ENCODE data around the gene ARHGAP25.

ARHGAP25 gene

GRCh38 chr2:68720665-68721064, 13.9 kb upstream of the ARHGAP25 start:
- DNase-seq: no peak

GRCh38 chr2:68721482-68722101, 13.0 kb upstream of the ARHGAP25 start:
- DNase-seq: peak; percentile 17

DNA sequence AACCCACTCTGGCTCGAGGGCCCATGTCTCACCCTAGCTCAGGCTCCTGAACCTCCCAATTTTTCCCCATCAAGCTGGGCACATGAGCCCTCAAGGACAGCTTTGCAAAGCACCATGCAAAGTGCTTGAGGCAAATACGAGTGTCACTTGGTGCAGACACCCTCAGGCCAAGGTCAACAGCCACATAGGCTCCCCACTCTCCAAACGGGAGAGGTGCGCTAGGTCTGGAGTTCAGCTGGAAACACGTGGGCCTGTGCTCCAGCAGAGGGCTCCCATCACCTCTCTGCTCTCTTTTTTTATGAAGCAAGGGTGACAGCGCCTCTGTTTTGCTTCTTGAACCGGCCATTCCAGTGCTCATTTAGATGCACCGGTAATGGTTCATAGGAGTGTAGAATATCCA, 11.9 kb upstream of the ARHGAP25 start:
- DNase-seq: no peak

GRCh38 chr2:68723181-68723580, 11.4 kb upstream of the ARHGAP25 start:
- DNase-seq: no peak

DNA sequence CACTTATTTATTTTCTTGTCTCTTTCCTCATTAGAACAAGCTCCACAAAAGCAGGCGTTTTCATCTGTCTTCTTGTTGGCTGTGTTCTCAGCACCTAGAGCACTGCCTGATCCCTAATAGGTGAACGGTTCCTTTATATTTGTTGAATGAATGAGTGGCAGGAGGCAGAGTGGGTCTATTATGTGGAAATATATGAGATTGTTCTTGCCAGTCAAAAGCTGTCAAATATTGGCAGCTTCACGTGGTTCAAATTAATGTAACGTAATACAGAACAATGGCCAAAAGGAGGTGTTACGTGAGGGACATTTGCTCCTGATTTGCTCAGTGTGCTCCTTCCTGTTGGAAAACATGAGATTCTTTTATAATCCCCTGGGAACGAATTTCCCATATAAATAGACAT, 8.5 kb upstream of the ARHGAP25 start:
- no peak for DNase-seq

GRCh38 chr2:68726608-68727367, 7.8 kb upstream of the ARHGAP25 start:
- DNase-seq: peak; percentile 69

GRCh38 chr2:68727683-68728375, 6.8 kb upstream of the ARHGAP25 start:
- DNase-seq: no peak

DNA sequence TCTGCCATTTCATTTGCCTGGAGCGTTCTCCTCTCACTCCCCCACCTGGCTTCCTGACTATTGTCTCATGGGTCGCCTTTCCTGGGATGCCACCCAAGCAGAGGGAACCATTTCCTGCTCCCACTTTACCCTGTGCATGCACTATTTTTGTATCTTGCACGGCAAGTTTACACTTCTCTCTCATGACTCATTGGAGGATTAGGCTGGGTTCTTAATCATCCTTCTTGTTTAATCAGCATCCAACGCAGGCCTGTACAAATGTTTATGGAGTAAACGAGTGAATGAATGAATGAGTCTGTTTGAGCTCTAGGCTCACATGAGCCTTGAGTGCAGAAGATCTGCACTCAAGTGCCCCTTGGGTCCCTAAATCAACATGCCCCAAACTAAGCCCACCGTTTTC, 3.8 kb upstream of the ARHGAP25 start:
- no peak for DNase-seq

GRCh38 chr2:68732036-68732932, 2.3 kb upstream of the ARHGAP25 start:
- DNase-seq: no peak

GRCh38 chr2:68733365-68733764, 1.2 kb upstream of the ARHGAP25 start:
- DNase-seq: no peak

DNA sequence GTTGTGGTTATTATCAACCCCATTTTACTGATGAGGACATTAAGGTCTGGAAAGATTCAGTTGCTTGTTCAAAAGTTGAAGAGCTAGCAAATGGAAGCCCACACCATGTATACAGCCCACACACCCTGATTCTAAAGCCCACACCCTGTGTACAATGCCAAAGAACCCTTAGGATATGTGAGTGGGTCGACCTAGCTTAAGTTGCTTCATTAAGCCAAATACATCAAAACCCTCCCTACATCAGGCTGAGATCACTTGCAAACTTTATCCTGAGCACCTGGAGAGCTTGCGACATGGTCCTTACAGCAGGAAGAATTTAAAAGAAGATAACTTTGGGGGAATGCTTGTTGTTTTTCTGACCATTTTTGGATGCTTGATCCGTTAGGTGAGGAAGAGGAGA, 435 bp upstream of the ARHGAP25 start:
- DNase-seq: no peak

DNA sequence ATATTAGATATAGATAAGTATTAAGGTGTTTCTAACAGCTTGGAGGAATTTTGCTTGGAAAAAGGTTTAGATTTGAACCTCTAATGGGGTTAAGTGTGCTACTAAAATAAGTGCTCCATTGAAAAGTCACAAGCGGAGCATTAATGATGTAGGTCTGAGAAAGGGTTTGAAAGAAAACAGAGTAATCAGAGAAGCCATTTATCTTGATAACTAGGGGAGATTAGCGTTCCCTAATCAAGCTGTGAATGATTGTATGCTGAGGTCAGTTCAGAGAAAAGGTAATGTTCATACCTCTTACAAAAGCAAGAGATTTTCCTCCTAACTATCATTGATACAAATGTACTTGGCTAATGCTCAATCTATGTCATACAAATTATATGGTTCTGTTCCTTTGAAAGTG, 1.5 kb downstream of the ARHGAP25 start:
- no peak for DNase-seq

DNA sequence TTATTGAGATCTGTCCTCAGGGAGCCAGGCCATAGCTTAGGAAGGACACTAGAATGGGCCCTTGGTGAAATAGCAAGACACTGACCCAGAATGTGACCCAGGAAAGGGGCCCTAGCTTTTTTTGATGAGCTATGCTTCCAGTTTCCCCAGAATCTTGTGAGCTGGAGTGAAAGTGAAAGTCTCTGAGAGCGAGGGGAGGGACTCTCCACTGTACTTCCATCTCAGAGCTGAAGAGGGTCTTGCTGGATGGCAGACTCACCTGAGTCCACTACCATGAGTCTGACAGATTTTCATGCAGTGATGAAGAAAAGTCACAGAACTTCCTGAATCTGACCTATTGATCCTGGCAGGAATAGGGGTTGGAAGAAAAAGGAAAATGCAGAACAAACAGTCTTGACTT, 3.1 kb downstream of the ARHGAP25 start:
- DNase-seq: no peak

- no peak for DNase-seq
These were observed 4.4 kb downstream of the ARHGAP25 start for GRCh38 chr2:68738906-68739594.

DNA sequence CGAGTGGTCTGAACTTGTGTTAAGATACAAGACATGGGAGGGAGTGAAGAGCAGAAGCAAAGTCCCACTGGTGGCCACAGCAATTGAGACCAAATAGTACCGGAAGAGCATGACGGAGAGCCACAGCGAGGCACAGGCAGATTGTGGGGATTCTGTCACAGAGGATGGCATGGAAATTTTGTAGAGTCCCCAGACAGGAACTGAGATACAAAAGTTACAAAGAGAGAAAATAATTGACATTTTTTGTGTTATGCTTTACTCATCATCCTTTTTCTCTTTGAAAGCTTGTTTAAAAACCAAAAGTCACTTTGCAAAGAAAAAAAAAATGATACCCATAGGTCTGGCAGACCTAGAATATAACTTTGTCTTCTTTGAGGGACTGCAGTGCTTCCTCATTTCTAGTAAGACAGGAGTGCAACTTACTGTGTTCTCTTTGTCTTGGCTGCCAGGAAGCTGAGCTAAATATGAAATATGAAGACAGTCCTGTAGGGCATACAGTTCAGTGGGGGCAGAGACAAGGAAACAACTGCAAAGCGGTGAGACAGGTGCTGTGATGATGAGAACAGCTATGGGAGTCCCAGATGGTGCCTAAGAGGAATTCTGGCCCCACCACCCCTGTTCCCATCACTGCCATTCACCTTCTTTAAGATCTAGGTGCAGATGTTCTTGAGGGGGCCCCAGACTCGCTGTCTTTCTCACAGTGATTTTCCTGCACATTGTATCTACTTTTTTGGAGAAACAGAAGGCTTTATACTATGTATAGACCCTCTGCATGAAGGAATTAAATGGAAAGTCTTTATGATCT, 5.2 kb downstream of the ARHGAP25 start:
- DNase-seq: no peak

GRCh38 chr2:68740400-68740914, 5.8 kb downstream of the ARHGAP25 start:
- no peak for DNase-seq

- DNase-seq: no peak
These were observed 6.6 kb downstream of the ARHGAP25 start for GRCh38 chr2:68741238-68741637.

GRCh38 chr2:68741805-68742306, 7.2 kb downstream of the ARHGAP25 start:
- DNase-seq: no peak

DNA sequence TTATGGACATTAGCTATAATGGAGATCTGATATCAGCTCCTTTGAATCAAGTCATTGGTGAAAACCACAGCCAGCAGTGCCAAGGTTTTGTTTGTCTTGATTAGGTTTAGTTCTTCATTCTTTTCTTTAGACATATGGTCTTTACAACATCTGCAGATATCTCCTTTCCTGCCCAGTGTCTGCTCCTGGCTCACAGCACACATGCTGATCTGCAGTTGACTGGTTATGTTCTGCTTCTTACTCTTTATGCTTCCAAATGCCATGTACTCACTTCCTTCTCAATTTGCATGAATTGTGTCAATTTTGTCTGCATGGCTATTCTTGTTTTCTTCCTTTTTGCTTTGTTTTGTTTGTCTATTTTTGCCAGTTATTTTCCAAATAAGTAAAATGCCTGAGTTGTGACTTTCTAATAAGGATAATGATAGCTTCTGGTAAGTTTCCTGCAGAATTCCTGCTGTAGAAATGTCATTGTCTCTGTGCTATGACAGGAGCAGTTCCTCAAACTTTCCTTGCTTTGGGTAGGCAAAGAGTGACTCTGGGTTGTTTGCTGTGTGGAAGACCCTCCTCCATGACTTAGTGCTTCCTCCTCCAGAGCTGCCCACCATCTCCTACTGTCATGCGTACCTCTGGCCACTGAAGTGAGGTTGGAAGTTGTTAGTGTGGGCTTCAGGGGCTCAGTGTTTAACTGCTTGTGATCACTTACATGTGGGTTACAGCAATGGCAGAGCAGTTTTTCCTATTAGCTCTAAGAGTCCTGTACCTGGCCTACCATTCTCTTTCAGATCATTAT, 8.2 kb downstream of the ARHGAP25 start:
- DNase-seq: no peak

DNA sequence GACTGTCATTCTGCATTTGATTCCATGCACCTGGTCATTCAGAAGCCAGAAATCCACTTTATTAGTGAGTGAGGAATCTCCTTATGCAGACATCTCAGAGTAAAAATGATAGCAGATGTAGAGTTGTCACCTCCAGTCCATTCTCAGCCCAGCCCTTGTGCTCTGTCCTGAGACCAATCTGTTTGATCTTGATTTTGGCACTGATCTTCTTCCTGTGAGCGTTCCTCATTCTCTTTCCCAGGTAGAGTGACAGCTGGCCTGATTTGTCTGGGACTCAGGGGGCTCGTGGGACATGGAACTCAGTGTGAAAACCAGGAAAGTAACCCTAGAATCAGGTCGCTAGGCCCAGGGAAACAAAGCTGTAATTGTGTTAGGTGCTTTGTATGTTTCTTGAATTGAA, 8.9 kb downstream of the ARHGAP25 start:
- DNase-seq: no peak
